NCI-H1092 (cell line): Measurements from ENCODE around the gene SLA2.
"Not testable (repeated sequence)": the region's sequence is repeated elsewhere in the genome, so short reads cannot be mapped to it uniquely, and the experiment has no call there.

Experiments
- DNase-seq: peaks from one replicate; lab custom pipeline; 2025; lab: John Stamatoyannopoulos, UW

SLA2 gene

GRCh38 chr20:36645353-36645752 is 643 bp downstream of the SLA2 start:
- DNase-seq = no peak

GRCh38 chr20:36644706-36645095 is 1.3 kb downstream of the SLA2 start:
- DNase-seq = no peak

- no peak for DNase-seq
These were observed 1.8 kb downstream of the SLA2 start for GRCh38 chr20:36644032-36644705.

- no peak for DNase-seq
These were observed 3.9 kb downstream of the SLA2 start for GRCh38 chr20:36642136-36642535.

GRCh38 chr20:36641506-36641843 is 4.5 kb downstream of the SLA2 start:
- DNase-seq = no peak

GRCh38 chr20:36638876-36639400 is 7.1 kb downstream of the SLA2 start:
- DNase-seq = not testable (repeated sequence)

- DNase-seq = no peak
These were observed 11.7 kb downstream of the SLA2 start for GRCh38 chr20:36634342-36634741.

- DNase-seq = no peak
These were observed 12.7 kb downstream of the SLA2 start for GRCh38 chr20:36633285-36633772.

- DNase-seq = no peak
These were observed 13.3 kb downstream of the SLA2 start for GRCh38 chr20:36632487-36633284.

GRCh38 chr20:36632147-36632486 is 13.9 kb downstream of the SLA2 start:
- no peak for DNase-seq

GRCh38 chr20:36631646-36632045 is 14.3 kb downstream of the SLA2 start:
- DNase-seq = no peak

GRCh38 chr20:36629719-36630681 is 16.0 kb downstream of the SLA2 start:
- no peak for DNase-seq

- no peak for DNase-seq
These were observed 17.9 kb downstream of the SLA2 start for GRCh38 chr20:36628076-36628475.

GRCh38 chr20:36624944-36625324 is 21.1 kb downstream of the SLA2 start:
- no peak for DNase-seq

- no peak for DNase-seq
These were observed 21.7 kb downstream of the SLA2 start for GRCh38 chr20:36624068-36624943.

- DNase-seq = no peak
These were observed 22.6 kb downstream of the SLA2 start for GRCh38 chr20:36623444-36623843.

GRCh38 chr20:36620917-36621316 is 25.1 kb downstream of the SLA2 start:
- no peak for DNase-seq

GRCh38 chr20:36614781-36615557 is 31.0 kb downstream of the SLA2 start:
- no peak for DNase-seq

- DNase-seq = peak; percentile 8
These were observed 32.0 kb downstream of the SLA2 start for GRCh38 chr20:36613974-36614373.

- no peak for DNase-seq
These were observed 34.4 kb downstream of the SLA2 start for GRCh38 chr20:36611625-36612024.

GRCh38 chr20:36608388-36608728 is 37.6 kb downstream of the SLA2 start:
- not testable (repeated sequence) for DNase-seq
